GM12891 (cell line): ENCODE data around the gene MBOAT2.
A peak's percentile ranks its signal among the peaks of the same experiment; 100 is the strongest.

ENCODE experiments used
- DNase-seq: peaks from one replicate; pipeline ENCODE4 v3.0.0; 2011; ENCODE audit warnings: low spot score; ENCODE audit not compliant: insufficient read length
- FAIRE-seq: peaks from 2 replicates; lab custom pipeline; 2011; peaks lifted over from hg19 to GRCh38; lab: Jason Lieb, UNC
- PAX5 ChIP-seq: IDR thresholded peaks from 2 replicates; pipeline ENCODE4 v1.6.1; 2011; ENCODE audit warnings: low read length, moderate library complexity, mild to moderate bottlenecking; ENCODE audit not compliant: insufficient read depth, severe bottlenecking
- POLR2A ChIP-seq: IDR thresholded peaks from 2 replicates; pipeline ENCODE4 v1.6.1; 2011; ENCODE audit warnings: low read depth, low read length, control low read depth
- POLR2AphosphoS5 ChIP-seq: IDR thresholded peaks from 2 replicates; pipeline ENCODE4 v1.6.1; 2011; ENCODE audit warnings: low read depth, low read length, control low read depth
- POU2F2 ChIP-seq: IDR thresholded peaks from 2 replicates; pipeline ENCODE4 v1.6.1; 2011; ENCODE audit warnings: low read depth, mild to moderate bottlenecking, control low read depth, low read length, moderate library complexity
- SPI1 ChIP-seq: IDR thresholded peaks from 2 replicates; pipeline ENCODE4 v1.6.1; 2011; ENCODE audit warnings: low read depth, low read length, control low read depth
- TAF1 ChIP-seq: IDR thresholded peaks from 2 replicates; pipeline ENCODE4 v1.6.1; 2011; ENCODE audit warnings: low read depth, low read length, control low read depth

Gene MBOAT2

DNA sequence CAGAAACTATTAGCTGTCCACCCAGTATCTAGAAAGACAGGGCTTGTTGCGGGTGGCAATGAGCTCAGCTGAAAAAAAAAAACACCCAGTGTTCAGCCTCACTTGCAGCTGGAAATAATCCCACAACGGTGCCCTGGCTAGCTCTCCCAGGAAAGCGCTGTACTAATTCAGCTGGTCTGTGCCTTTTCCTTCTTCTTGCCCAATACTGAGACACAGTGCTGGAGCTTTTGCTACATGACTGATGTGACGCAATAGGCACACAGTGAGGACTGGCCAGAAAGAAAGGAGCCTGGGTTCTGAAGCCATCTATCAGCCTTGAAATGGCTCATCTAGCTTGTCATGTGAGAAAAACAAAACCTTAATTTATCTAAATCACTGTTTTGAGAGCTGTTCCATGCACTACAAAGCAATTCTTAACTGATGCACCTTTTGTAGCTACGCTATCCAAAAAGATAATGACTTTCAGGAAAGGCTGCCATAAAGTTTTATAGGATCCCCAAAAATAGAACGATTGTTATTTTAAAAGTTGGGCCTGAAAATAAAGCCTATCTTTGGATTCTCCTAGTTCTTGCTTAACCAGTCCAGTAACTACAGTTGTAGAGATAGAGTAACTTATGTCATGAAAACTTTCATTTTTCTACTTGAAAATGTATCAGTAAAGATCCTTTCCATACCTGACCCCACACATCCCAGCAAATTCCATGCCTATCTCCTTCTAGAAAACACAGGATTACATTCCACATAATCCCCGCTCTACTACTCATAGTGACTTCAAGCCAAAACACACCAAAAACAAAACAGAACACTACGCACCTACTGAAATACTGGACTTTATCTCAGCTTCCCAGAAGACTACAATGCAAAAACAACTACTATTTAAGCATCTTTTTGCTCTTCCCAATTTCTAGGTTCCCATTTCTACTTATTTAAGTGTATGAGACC lies 181.9 kb downstream of the MBOAT2 start:
- TF ChIP-seq POLR2AphosphoS5 (no peak), POLR2A (no peak), POU2F2 (no peak), TAF1 (no peak), SPI1 (no peak), PAX5 (no peak)
- FAIRE-seq (no peak), DNase-seq (no peak)

DNA sequence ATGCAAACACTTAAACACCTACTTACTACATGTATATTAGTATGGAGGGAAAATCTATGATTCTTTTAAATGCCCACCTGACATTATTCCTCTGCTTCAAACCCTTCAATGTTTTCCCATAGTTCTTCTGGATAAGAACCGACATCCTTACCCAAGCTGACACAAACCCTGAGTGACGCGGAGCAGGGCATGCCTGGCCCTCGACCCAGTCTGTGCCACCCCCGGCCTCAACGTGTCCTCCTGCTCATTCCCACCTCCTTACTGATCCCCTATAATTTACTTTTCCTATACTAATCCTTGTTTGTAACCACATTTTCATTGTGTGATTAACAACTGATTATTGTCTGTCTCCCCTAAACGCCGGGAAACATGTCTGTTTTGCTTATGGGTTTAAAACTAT lies 183.5 kb downstream of the MBOAT2 start:
- TF ChIP-seq POU2F2 (no peak), POLR2AphosphoS5 (no peak)
- no peak for FAIRE-seq

GRCh38 chr2:8819194-8819593 lies 184.3 kb downstream of the MBOAT2 start:
- no peak for DNase-seq
- TF ChIP-seq POU2F2 (no peak), POLR2A (no peak), POLR2AphosphoS5 (no peak), TAF1 (no peak), PAX5 (no peak), SPI1 (no peak)
- no peak for FAIRE-seq

More for the DNA sequence above, 183.5 kb downstream of the MBOAT2 start:
- no peak for DNase-seq

- DNase-seq (no peak), FAIRE-seq (no peak)
- TF ChIP-seq PAX5 (no peak), SPI1 (no peak), POU2F2 (no peak), POLR2A (no peak), POLR2AphosphoS5 (no peak), TAF1 (no peak)
Observed at GRCh38 chr2:8817221-8817620, 186.3 kb downstream of the MBOAT2 start.

GRCh38 chr2:8806885-8807704 lies 196.4 kb downstream of the MBOAT2 start:
- no peak for FAIRE-seq

DNA sequence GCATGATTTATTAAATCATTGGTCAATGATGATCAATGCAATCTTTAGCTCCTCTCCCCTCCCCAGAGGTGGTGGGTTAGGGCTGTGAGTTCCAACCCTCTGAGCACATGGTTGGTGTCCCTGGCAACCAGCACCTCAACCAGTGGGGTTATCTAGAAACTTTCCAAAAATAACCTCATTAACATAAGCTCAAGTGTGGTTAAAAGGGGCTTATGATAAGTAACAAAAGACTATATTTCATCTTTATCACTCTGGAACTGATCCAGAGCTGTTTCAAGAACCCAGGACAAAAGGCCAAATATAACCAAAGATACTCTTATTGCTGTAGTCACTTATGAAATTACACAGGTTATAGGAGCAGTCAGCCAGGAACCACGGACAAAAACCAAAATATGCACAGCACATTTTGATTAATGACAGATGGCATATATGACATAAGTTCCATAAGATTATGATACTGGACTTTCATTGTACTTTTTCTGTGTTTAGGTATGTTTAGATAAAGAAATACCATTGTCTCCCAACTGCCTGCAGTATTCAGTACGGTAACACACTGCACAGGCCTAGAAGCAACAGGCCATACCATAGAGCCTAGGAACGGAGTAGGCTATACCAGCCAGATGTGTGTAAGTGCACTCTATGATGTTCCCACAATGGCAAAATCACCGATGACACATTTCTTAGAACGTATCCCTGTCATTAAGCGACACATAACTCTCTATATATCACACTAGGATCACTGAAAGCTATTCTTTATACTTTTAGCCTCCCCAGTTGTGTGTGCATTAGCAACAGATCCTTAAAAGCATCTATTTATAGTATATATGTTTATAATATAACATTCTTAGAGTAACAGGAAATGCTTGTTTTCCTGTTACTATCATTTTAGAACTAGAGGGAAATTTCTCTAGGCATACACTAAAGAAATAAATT lies 197.9 kb downstream of the MBOAT2 start:
- FAIRE-seq (no peak), DNase-seq (no peak)
- TF ChIP-seq TAF1: no peak
- TF ChIP-seq POU2F2: no peak
- TF ChIP-seq SPI1: no peak
- TF ChIP-seq POLR2A: no peak
- TF ChIP-seq POLR2AphosphoS5: no peak
- TF ChIP-seq PAX5: no peak

More at GRCh38 chr2:8806885-8807704, 196.4 kb downstream of the MBOAT2 start:
- no peak for TF ChIP-seq POLR2A
- TF ChIP-seq SPI1: no peak
- TF ChIP-seq PAX5: no peak
- TF ChIP-seq POU2F2: no peak
- TF ChIP-seq POLR2AphosphoS5: no peak
- no peak for TF ChIP-seq TAF1
- DNase-seq: no peak

DNA sequence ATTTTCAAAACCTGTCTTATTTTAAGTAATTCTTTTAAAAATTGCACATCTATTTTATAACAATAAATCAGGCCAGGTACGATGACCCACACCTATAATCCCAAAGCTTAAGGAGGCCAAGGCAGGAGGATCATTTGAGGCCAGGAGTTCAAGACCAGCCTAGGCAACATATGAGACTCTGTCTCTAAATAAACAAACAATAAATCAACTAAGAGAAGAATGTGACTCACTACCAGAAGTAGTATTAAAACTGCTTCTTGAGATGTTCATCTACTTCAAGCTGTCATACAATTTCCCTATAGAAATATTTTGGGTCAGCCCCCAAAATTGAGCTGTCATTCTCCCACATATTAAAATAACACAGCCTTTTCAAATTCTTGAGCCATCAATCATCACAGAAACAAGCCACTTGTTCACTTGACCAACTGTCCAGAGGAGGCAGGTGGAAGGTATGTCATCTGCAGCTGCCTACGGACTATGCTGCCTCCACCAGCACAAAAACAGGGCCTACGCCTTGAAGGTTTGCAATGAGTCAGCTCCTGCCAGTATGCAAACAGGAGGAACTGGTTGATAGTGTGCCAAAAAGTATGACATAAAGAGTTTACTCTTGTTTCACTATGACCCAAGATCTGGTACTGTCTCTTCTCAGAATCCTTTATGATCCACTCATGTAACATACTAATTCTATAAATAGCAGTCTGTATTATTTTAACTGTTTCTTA lies 199.7 kb downstream of the MBOAT2 start:
- DNase-seq: peak; percentile 27
- FAIRE-seq: peak; percentile 94
- TF ChIP-seq SPI1 (peak; percentile 73), POU2F2 (peak; percentile 98), POLR2A (no peak)

DNA sequence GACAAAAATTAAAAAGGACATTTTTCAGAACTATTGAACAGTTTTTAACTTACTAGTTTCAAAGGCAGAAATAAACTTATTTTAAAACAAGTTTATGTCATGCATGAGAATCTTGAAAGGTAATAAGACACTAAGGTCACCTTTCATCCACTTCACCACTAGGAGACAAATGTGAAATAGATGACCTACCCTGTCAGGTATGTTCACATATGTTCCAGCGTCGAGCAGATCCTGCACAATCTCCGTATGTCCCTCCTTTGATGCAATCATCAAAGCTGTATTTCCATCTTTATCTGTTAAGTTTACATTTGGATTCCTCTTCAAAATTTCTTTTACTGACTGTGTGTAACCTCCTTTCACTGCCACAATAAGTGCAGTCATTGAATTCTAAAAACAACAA lies 200.7 kb downstream of the MBOAT2 start:
- TF ChIP-seq POLR2A: no peak
- no peak for TF ChIP-seq POU2F2
- no peak for TF ChIP-seq TAF1
- TF ChIP-seq PAX5: no peak
- no peak for TF ChIP-seq POLR2AphosphoS5
- TF ChIP-seq SPI1: no peak
- FAIRE-seq (no peak), DNase-seq (no peak)
